GM21360 (cell line): Measurements from ENCODE around the gene FABP1.

Experiments used
- ATAC-seq: cut with Tn5 transposase; IDR thresholded peaks from one replicate; pipeline ENCODE4 v1.9.1; 2021; ENCODE audit warnings: mild to moderate bottlenecking, moderate library complexity; ENCODE audit not compliant: unreplicated experiment

Gene FABP1

DNA sequence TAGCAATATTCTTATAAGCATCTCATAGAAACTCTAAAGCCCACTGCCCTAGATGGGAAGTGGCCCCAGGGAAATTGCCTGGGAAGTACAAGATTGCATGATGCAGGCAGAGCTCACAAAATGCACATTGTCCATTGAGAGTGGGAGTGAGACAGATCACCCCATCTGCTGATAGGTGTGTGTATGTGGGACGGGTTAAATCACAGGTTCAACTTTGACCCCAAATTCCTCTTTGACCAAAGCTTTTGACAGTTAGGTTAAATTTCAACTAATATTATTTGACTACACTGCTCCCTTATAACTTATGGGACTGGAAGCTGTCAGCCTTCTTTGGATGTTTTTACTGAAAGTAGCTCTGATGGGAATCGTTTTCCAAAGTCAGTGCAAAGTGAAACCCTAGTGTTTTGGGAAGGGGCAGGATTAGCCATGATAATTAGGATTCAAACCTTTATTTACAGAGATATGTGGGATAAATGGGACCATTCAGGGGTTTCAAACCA lies 11.4 kb upstream of the FABP1 start:
- no peak for ATAC-seq

DNA sequence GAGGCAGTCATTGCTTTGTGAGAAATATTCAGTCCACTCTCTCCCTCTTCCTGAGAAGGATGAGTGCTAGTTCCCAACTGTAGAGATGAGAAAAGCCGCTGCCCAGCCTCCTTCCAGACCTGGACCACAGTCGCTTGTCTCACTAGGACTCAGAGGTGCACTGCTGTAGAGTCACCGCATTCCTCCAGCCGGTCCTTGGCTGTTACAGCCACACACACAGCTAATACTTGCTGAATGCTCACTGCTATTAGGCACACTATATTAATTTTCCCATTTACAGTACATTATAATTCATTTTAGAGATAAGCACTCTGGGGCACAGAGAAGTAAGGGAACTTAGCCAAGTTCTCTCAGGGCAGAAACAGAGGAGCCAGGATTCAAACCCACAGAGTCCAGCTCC lies 10.0 kb upstream of the FABP1 start:
- ATAC-seq: no peak

- ATAC-seq: no peak
Observed at GRCh38 chr2:88136817-88137216, 9.0 kb upstream of the FABP1 start.

GRCh38 chr2:88133875-88134274 lies 6.0 kb upstream of the FABP1 start:
- ATAC-seq: no peak

DNA sequence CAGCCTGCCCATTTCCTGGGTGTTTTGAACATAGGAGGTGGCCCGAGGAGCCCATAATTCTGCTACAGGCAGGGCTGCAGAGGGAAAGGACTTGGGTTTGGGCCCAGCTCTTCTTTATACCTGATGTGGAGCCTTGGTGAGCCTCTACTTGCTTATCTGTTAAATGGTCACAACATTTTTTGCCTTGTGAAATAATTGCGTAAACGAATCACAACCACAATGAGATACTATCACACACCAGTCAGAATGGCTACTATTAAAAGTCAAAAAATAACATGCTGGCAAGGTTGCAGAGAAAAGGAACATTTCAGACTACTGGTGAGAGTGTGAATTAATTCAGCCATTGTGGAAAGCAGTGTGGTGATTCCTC lies 4.1 kb upstream of the FABP1 start:
- no peak for ATAC-seq

- no peak for ATAC-seq
Observed at GRCh38 chr2:88131201-88131998, 3.5 kb upstream of the FABP1 start.

- no peak for ATAC-seq
Observed at GRCh38 chr2:88129313-88129959, 1.6 kb upstream of the FABP1 start.

GRCh38 chr2:88128654-88129312 lies 921 bp upstream of the FABP1 start:
- ATAC-seq: no peak

- ATAC-seq: no peak
Observed at GRCh38 chr2:88127638-88127887, 299 bp downstream of the FABP1 start.

DNA sequence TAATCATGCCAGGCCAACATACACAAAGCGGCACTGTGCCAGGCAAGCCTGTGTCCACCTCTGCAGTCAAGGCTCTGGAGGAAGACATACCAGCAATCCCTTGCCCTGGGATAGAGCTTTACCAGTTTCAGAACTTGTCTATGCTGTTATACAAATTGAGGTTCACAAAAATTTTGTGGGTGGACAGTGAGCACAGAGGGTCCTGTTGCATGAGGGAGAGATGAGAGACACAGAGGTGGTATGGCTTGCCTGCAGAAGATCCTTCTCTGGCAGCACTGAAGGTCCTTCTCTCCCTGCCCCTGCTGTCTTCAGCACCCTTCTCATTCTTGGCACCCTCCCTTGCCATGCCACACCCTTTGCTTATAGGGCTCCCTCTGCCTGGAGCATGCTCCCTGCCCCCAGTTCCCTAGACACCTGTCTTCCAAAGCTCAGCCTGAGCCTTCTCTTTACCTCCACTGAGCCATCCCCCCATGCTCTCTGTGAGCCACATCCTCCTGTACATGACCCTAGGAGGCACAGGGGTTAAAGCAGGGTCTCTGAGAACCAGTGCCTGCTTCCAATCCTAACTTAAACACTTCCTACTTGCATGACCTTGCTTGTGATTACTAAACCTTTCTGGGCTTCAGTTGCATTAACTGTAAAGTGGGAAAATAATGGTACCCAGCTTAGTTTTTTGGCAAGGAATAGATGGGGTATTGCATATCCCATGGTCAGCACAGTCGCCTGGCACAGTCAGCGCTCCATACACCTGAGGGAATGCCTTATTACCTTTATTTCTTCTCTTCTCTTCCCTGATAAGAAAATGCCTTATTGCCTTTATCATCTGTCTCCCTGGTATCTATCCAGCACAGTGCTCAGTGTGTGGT lies 857 bp downstream of the FABP1 start:
- ATAC-seq: no peak

GRCh38 chr2:88125924-88126771 lies 1.7 kb downstream of the FABP1 start:
- ATAC-seq: no peak

DNA sequence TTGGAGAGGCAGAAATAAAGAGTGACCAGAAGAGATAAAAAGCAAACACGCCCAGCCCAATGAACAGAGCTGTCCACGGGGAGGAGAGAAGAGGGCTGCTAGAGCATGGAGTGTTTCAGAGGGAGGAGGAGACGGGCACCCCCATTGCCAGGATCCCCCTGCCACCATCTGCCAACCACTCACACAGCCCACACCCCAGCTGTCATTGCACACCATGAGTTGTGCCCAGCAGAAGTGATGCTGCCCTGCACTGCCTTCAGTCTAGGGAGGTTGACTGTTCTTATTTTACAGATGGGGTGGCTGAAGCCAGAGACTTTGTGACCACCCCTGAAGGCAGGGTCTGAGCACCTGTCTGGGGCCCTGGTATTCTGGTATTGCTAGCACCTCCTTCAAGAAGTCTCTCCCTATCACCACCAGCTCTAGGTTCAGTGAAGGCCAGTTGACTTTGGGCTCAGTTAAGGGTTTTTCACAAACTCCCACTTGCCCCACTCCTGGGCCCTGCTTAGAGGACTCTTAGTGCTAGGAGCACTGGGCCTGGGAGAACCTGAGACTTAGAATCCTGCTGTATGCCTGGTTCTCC lies 2.4 kb downstream of the FABP1 start:
- ATAC-seq: no peak

- ATAC-seq: no peak
Observed at GRCh38 chr2:88123975-88124917, 3.6 kb downstream of the FABP1 start.

DNA sequence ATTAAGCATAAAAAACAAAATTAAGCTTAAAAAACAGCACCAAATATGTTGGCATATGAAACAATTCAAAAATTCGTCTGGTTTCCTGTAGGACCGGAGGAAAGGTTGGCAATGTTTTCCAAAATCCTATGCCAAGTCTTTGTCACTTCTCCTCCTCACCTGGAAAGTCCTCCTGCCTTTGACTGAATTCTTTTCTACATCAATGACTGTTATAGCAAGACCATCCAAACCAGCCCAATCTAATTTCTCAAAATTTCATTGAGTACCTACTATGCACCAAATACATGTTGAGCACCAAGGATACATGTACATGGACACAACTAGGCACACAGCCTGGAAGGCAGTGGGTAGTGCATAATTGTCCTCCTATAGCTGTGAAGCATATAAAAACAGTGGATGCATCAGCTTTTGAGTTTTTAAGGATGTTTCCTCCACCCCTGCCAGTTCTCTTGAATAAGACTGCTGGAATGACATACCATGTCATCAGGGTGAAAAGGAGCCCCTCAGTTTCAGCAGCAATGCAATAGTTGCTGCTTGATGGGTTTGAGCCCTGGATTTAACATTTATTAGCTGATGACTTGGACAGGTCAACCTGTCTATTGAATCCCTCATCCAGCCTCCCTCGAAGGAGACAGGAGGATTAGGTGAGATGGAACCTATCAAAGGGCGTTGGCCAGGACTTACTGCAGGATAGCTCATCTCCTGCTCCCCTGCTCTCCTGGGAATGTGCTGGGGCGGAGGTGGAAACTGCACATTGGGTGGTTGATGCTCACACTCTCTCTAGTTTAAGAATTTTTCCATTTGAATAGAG lies 4.5 kb downstream of the FABP1 start:
- ATAC-seq: no peak

- ATAC-seq: no peak
Observed at GRCh38 chr2:88122141-88122884, 5.5 kb downstream of the FABP1 start.

- no peak for ATAC-seq
Observed at GRCh38 chr2:88121678-88122077, 6.2 kb downstream of the FABP1 start.

GRCh38 chr2:88117973-88118372 lies 9.9 kb downstream of the FABP1 start:
- ATAC-seq: no peak
